ENCODE data around the gene TRIP6.

GRCh38 chr7:100882201-100882600, 15.0 kb downstream of the TRIP6 start:
- no peak for TF ChIP-seq CTCF (IDR thresholded peaks at IDR 0.05; ENCODE audit: insufficient read depth, low read depth, low read length)
- no peak for TF ChIP-seq EZH2 (IDR thresholded peaks at IDR 0.05; ENCODE audit: insufficient read depth, low read length)

All from astrocyte (in vitro differentiated cells and primary cell).